ENCODE results near the gene PTPRG. TPM values are rescaled to one million over a fixed set of nuclear protein-coding genes. Genes with fewer than 3 reads are reported as not detected.
A peak's percentile ranks its signal among the peaks of the same experiment; 100 is the strongest.

The PTPRG gene
- total and polyA plus RNA-seq, 11 donors: 8.0 to 48.5 (median 35.4) TPM

DNA sequence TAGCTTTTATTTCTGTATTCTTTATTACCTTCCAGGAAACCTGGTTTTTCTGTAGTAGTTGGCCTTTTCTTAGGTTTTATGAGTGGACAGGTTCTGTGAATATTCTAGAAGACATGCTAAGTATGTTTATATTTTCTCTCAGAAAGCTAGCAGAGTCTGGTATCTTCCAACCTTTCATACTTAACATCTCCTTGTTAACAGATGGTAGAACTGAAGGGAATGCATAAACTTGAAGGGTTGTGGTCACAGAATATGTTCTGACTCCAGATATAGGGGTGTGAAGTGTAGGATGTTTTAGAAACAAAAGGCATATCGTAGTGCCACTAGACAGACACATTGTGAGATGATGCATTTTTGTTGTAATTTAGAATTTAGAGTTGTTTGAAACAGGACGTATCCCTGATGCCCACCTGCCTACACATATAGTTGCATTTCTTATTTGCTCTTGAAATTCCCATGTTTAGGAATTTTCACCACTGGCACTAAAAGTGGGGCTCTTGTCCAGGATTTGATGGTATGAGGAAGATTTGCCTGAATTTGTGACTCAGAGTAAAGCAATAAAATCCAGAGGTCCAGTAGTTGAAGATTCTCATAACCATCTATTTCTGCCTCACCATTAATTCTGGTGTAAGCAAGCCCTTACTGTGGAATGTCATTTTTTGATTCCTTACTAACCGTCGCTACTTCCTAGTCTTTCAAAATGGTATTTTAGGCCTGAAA, 537.4 kb downstream of the PTPRG start:
- intact Hi-C loops (cut with DNase I): loop anchor here in 3 of 10 donors (5.0 to 10.0 kb wide), 2 partner anchors 63 to 86 kb away; no protein-coding TSS in a partner anchor
- Histone ChIP-seq H3K36me3 (no peaks in the 10 kb centered on the region), H3K27me3 (no peaks in the 10 kb centered on the region), H3K27ac (peak overlapping the region in 4 of 12 donors; percentile 14 to 85 (median 64)), H3K9me3 (no peaks in the 10 kb centered on the region), H3K4me1 (peaks cover 2 to 60% (median 28%) of the 10 kb centered on the region in 12 donors), H3K4me3 (no peak overlapping the region)
- TF ChIP-seq, protein P1, sequence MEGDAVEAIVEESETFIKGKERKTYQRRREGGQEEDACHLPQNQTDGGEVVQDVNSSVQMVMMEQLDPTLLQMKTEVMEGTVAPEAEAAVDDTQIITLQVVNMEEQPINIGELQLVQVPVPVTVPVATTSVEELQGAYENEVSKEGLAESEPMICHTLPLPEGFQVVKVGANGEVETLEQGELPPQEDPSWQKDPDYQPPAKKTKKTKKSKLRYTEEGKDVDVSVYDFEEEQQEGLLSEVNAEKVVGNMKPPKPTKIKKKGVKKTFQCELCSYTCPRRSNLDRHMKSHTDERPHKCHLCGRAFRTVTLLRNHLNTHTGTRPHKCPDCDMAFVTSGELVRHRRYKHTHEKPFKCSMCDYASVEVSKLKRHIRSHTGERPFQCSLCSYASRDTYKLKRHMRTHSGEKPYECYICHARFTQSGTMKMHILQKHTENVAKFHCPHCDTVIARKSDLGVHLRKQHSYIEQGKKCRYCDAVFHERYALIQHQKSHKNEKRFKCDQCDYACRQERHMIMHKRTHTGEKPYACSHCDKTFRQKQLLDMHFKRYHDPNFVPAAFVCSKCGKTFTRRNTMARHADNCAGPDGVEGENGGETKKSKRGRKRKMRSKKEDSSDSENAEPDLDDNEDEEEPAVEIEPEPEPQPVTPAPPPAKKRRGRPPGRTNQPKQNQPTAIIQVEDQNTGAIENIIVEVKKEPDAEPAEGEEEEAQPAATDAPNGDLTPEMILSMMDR (IDR thresholded peaks at IDR 0.05): no peak
- no peak for TF ChIP-seq POLR2A (IDR thresholded peaks at IDR 0.05)
- DNase-seq (no peak), ATAC-seq (no peak)
- WGBS, 4 donors: 94 to 99% (median 97%) methylated on average over 4 of the region's 4 CpGs

DNA sequence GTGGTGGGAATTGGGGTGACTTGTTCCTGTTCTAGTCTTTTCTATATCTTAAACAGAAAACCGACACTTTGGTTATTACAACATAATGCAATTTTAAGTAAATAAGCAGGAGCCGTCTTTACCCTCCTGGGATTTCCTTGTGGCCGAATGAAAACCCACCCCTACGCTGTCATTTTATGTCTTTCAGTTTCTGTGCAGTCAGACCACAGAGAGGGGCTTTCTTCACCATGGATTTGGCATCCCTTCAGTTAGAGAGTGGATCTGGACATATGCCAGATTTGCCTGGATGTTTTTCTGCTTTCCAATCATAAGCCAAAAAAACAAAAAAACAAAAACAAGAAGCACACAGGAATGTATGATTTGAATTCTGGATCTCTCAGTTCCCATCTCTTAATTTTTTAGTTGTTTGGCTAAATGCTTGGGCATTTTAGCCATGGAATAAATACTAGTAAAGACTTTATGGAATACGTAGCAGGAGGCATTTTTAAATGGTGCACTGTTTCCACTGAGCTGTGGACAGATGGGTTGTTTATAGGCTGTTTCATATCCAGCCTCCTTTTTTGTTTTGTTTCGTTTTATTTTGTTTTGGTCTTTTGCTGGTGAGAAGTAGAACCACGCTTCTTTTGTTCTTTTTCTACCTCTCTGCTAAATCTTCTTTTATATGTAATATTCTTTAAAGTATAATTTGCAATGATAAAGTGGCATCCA, 539.1 kb downstream of the PTPRG start:
- no peak overlapping the region for H3K4me3 ChIP-seq
- no peaks in the 10 kb centered on the region for H3K36me3 ChIP-seq
- ATAC-seq (no peak), DNase-seq (no peak)
- peak overlapping the region in 7 of 12 donors; percentile 0 to 49 (median 35) for H3K27ac ChIP-seq
- TF ChIP-seq POLR2A (IDR thresholded peaks at IDR 0.05): no peak
- 53 to 59% (median 56%) methylated on average over 7 of the region's 7 CpGs for WGBS, 4 donors
- no peaks in the 10 kb centered on the region for H3K27me3 ChIP-seq
- no peaks in the 10 kb centered on the region for H3K9me3 ChIP-seq
- H3K4me1 ChIP-seq: peaks cover 2 to 52% (median 25%) of the 10 kb centered on the region in 12 donors
- intact Hi-C loops (cut with DNase I): no loop called here

DNA sequence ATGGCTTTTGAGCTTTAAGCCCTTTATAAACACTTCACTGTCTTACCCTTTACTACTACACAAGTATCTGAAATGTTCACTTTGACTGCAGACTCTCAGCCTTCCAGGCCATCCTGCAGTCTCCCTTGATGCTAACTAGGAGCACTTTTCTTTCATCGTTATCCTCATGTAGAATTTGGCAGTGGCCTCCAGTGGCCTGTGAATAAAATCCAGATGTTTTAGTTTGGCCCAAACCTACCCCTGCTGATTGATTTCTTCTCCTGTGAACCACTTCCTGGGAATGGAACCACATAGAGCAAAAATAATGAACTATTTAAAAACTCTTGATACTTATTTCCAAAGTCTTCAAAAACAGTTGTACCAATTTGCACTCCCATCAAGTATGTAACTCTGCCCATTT, 540.1 kb downstream of the PTPRG start:
- peaks cover 2 to 43% (median 19%) of the 10 kb centered on the region in 12 donors for H3K4me1 ChIP-seq
- peak; percentile 21 to 61 (median 45) for ATAC-seq

DNA sequence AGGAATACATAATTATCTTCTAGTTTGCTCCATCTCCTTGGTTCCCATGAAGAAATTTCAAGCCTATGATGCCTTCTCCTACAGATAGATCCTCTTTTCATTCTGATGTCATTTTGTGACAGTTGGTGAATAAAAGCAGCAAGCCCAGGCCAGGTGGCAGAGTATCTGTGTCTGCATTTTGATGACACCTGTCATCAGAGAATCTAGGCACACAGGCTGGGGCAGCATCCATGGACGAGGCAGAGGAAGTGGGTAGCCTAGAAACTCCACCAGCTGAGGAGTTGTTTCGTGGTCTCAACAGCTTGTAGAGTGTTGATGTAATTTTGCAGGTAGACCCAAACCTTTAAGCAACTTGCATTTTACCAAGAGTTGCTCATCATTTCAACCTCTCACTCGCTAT, 542.2 kb downstream of the PTPRG start:
- Histone ChIP-seq H3K9me3 (peaks cover 0 to 5% (median 0%) of the 10 kb centered on the region in 12 donors), H3K4me1 (peaks cover 0 to 29% (median 16%) of the 10 kb centered on the region in 12 donors), H3K4me3 (no peak overlapping the region), H3K36me3 (no peaks in the 10 kb centered on the region), H3K27me3 (no peaks in the 10 kb centered on the region), H3K27ac (no peak overlapping the region)
- intact Hi-C loops (cut with DNase I): loop anchor here in 1 of 10 donors (1.0 kb wide), 1 partner anchor 12 kb away; no protein-coding TSS in a partner anchor
- DNase-seq (no peak), ATAC-seq (no peak)
- TF ChIP-seq, protein P1 (IDR thresholded peaks at IDR 0.05): no peak
- no peak for TF ChIP-seq POLR2A (IDR thresholded peaks at IDR 0.05)
- 85 to 94% (median 91%) methylated on average over 3 of the region's 3 CpGs for WGBS, 4 donors

More for the DNA sequence above, 540.1 kb downstream of the PTPRG start:
- no peaks in the 10 kb centered on the region for H3K9me3 ChIP-seq
- TF ChIP-seq POLR2A (IDR thresholded peaks at IDR 0.05): no peak
- TF ChIP-seq, protein P1 (IDR thresholded peaks at IDR 0.05): no peak
- H3K27me3 ChIP-seq: no peaks in the 10 kb centered on the region
- no peak overlapping the region for H3K4me3 ChIP-seq
- DNase-seq: peak in 1 of 5 donors; percentile 32
- H3K27ac ChIP-seq: peak overlapping the region in 6 of 12 donors; percentile 0 to 35 (median 34)
- 10 to 29% (median 14%) methylated on average over 1 of the region's 1 CpG for WGBS, 4 donors
- no peaks in the 10 kb centered on the region for H3K36me3 ChIP-seq
- intact Hi-C loops (cut with DNase I): no loop called here
